Measurements from ENCODE around the gene TNP1. TPM values are rescaled to one million over a fixed set of nuclear protein-coding genes. Genes with fewer than 3 reads are reported as not detected.

TNP1 gene
- total and polyA plus RNA-seq, 2 donors (not counting 1 experiment from before 2014, with no cell fraction given), result not detected

GRCh38 chr2:216882876-216883275 is 23.0 kb upstream of the TNP1 start:
- H3K4me2 ChIP-seq (ENCODE audit: extremely low read depth, insufficient read depth, low read length), result no peak overlapping the region

GRCh38 chr2:216881411-216881810 is 21.5 kb upstream of the TNP1 start:
- TF ChIP-seq CTCF (conservative IDR thresholded peaks at IDR 0.05 in 1 of 2, IDR thresholded peaks at IDR 0.05 in 1 of 2; ENCODE audit: low read depth in 1 of 2, low read length in 2 of 2) (no peak), EZH2 (IDR thresholded peaks at IDR 0.05; ENCODE audit: low read length, missing control alignments) (no peak)
- H3K27ac ChIP-seq (ENCODE audit: insufficient read depth, low read length), result no peak overlapping the region
- H2AFZ ChIP-seq (ENCODE audit: low read length), result no peak overlapping the region
- H3K9ac ChIP-seq (ENCODE audit: insufficient read depth, low read length), result no peak overlapping the region
- H3K27me3 ChIP-seq (ENCODE audit: control insufficient read depth, insufficient read depth, low read length), result no peaks in the 10 kb centered on the region
- H3K79me2 ChIP-seq (ENCODE audit: control insufficient read depth, insufficient read depth, low read length), result no peaks in the 10 kb centered on the region
- no peaks in the 10 kb centered on the region for H3K36me3 ChIP-seq (ENCODE audit: control insufficient read depth, insufficient read depth, low read length)
- no peaks in the 10 kb centered on the region for H3K9me3 ChIP-seq (ENCODE audit: control insufficient read depth, insufficient read depth, low read depth, low read length)
- no peaks in the 10 kb centered on the region for H4K20me1 ChIP-seq (ENCODE audit: control insufficient read depth, extremely low read depth, insufficient read depth, low read length)
- H3K4me2 ChIP-seq (ENCODE audit: extremely low read depth, insufficient read depth, low read length), result no peak overlapping the region
- DNase-seq (ENCODE audit: low read depth in 2 of 2), result no peak
- H3K4me3 ChIP-seq (replicated peaks in 1 of 4; ENCODE audit: control extremely low read depth in 1 of 4, insufficient read depth in 1 of 4, low read depth in 3 of 4, low read length in 4 of 4), result no peak overlapping the region
- no peaks in the 10 kb centered on the region for H3K4me1 ChIP-seq (ENCODE audit: control insufficient read depth, extremely low read depth, insufficient read depth, low read length)

More at GRCh38 chr2:216882876-216883275, 23.0 kb upstream of the TNP1 start:
- Histone ChIP-seq H3K27ac (ENCODE audit: insufficient read depth, low read length) (no peak overlapping the region), H3K9ac (ENCODE audit: insufficient read depth, low read length) (no peak overlapping the region), H3K36me3 (ENCODE audit: control insufficient read depth, insufficient read depth, low read length) (no peaks in the 10 kb centered on the region), H4K20me1 (ENCODE audit: control insufficient read depth, extremely low read depth, insufficient read depth, low read length) (no peaks in the 10 kb centered on the region), H3K27me3 (ENCODE audit: control insufficient read depth, insufficient read depth, low read length) (peaks cover 6% of the 10 kb centered on the region), H3K4me1 (ENCODE audit: control insufficient read depth, extremely low read depth, insufficient read depth, low read length) (no peaks in the 10 kb centered on the region), H3K4me3 (replicated peaks in 1 of 4; ENCODE audit: control extremely low read depth in 1 of 4, insufficient read depth in 1 of 4, low read depth in 3 of 4, low read length in 4 of 4) (no peak overlapping the region), H3K9me3 (ENCODE audit: control insufficient read depth, insufficient read depth, low read depth, low read length) (no peaks in the 10 kb centered on the region), H2AFZ (ENCODE audit: low read length) (no peak overlapping the region), H3K79me2 (ENCODE audit: control insufficient read depth, insufficient read depth, low read length) (no peaks in the 10 kb centered on the region)
- DNase-seq (ENCODE audit: low read depth in 2 of 2), result no peak
- TF ChIP-seq CTCF (conservative IDR thresholded peaks at IDR 0.05 in 1 of 2, IDR thresholded peaks at IDR 0.05 in 1 of 2; ENCODE audit: low read depth in 1 of 2, low read length in 2 of 2), result no peak
- TF ChIP-seq EZH2 (IDR thresholded peaks at IDR 0.05; ENCODE audit: low read length, missing control alignments), result no peak

GRCh38 chr2:216880509-216881184 is 20.8 kb upstream of the TNP1 start:
- Histone ChIP-seq H3K36me3 (ENCODE audit: control insufficient read depth, insufficient read depth, low read length) (no peaks in the 10 kb centered on the region), H3K9ac (ENCODE audit: insufficient read depth, low read length) (no peak overlapping the region), H3K79me2 (ENCODE audit: control insufficient read depth, insufficient read depth, low read length) (no peaks in the 10 kb centered on the region), H3K4me1 (ENCODE audit: control insufficient read depth, extremely low read depth, insufficient read depth, low read length) (no peaks in the 10 kb centered on the region), H3K27ac (ENCODE audit: insufficient read depth, low read length) (no peak overlapping the region), H3K4me3 (replicated peaks in 1 of 4; ENCODE audit: control extremely low read depth in 1 of 4, insufficient read depth in 1 of 4, low read depth in 3 of 4, low read length in 4 of 4) (no peak overlapping the region), H2AFZ (ENCODE audit: low read length) (no peak overlapping the region), H3K27me3 (ENCODE audit: control insufficient read depth, insufficient read depth, low read length) (no peaks in the 10 kb centered on the region), H4K20me1 (ENCODE audit: control insufficient read depth, extremely low read depth, insufficient read depth, low read length) (no peaks in the 10 kb centered on the region), H3K4me2 (ENCODE audit: extremely low read depth, insufficient read depth, low read length) (no peak overlapping the region), H3K9me3 (ENCODE audit: control insufficient read depth, insufficient read depth, low read depth, low read length) (no peaks in the 10 kb centered on the region)
- peak; percentile 34 to 72 for DNase-seq (ENCODE audit: low read depth in 2 of 2)
- no peak for TF ChIP-seq CTCF (conservative IDR thresholded peaks at IDR 0.05 in 1 of 2, IDR thresholded peaks at IDR 0.05 in 1 of 2; ENCODE audit: low read depth in 1 of 2, low read length in 2 of 2)
- TF ChIP-seq EZH2 (IDR thresholded peaks at IDR 0.05; ENCODE audit: low read length, missing control alignments), result no peak

Data from fibroblast of lung (primary cell).